HCEC 1CT (cell line): ENCODE data around the gene SLC29A1.

Source experiments
- DNase-seq: peaks from one replicate; pipeline ENCODE4 v3.0.0-alpha.2; 2017

Gene SLC29A1

GRCh38 chr6:44270526-44271405, 47.4 kb downstream of the SLC29A1 start:
- DNase-seq = no peak

GRCh38 chr6:44271406-44271723, 48.0 kb downstream of the SLC29A1 start:
- no peak for DNase-seq

GRCh38 chr6:44271914-44272313, 48.5 kb downstream of the SLC29A1 start:
- no peak for DNase-seq

DNA sequence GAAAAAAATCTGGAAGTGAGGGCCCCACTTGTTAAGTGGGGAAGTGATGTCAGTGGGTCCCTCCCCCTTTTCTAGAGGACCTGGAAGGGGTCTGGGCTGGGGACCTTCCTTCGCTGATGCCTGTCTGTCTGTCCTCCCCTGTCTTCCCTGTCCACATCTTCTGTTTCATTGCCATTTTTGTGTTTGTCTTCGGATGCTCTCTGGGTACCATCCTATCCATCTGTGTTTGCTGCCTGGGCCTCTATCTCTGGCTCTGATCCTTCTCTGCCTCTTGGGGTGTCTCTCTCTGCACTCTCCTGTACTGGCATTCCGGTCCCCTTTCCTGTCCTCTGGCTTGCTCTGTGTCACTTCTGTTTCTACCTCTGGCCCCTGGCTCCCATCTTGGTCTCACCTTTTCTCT, 49.1 kb downstream of the SLC29A1 start:
- no peak for DNase-seq

DNA sequence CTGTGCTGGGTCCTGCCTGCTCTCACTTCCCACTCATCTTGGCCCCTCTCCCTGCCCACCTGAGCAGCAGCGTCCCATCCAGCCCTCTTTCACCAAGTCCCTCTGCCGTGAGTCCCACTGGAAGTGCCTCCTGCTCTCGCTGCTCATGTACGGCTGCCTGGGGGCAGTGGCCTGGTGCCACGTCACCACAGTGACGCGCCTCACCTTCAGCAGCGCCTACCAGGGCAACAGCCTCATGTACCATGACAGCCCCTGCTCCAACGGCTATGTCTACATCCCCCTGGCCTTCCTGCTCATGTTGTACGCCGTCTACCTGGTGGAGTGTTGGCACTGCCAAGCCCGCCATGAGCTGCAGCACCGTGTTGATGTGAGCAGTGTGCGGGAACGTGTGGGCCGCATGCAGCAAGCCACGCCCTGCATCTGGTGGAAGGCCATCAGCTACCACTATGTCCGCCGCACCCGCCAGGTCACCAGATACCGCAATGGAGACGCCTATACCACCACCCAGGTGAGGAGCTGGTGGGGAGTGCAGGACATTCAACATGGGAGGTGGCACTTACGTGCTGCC, 49.7 kb downstream of the SLC29A1 start:
- no peak for DNase-seq

- no peak for DNase-seq
Measured at GRCh38 chr6:44273617-44274016, 50.2 kb downstream of the SLC29A1 start.

GRCh38 chr6:44275271-44275748, 51.9 kb downstream of the SLC29A1 start:
- no peak for DNase-seq

- DNase-seq = no peak
Measured at GRCh38 chr6:44275749-44276648, 52.6 kb downstream of the SLC29A1 start.

GRCh38 chr6:44276667-44277640, 53.6 kb downstream of the SLC29A1 start:
- DNase-seq = no peak

DNA sequence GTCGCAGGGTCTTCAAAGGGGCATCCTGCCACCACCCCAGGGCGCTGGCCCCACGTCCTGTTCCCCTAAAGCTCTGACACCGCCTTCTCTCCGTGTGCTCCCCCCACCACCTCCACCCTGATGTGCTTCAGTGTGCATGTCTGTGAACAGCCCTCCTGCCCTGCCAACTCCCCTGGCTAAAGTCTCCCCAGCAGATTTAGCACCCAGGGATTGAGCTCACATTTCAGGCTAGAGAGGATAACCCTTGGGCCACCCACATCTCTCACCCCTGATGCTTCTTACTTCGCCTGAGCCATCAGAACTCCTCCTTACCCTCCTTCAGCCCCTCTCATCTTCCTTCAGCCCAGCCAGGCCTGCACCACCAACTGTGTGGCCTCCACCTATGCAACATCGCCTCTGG, 54.4 kb downstream of the SLC29A1 start:
- no peak for DNase-seq

- DNase-seq = no peak
Measured at GRCh38 chr6:44278315-44278714, 54.9 kb downstream of the SLC29A1 start.

- no peak for DNase-seq
Measured at GRCh38 chr6:44278774-44279697, 55.6 kb downstream of the SLC29A1 start.
